NCI-H345 treated with DMSO at 0.1 percent for 48 hours (cell line): ENCODE data around the gene FOXN3.
A peak's percentile ranks its signal among the peaks of the same experiment; 100 is the strongest.
"Not testable (repeated sequence)": the region's sequence is repeated elsewhere in the genome, so short reads cannot be mapped to it uniquely, and the experiment has no call there.

Source experiments
- DNase-seq: peaks from one replicate; lab custom pipeline; 2025; ENCODE audit not compliant: unreplicated experiment; lab: John Stamatoyannopoulos, UW

The FOXN3 gene

GRCh38 chr14:89141862-89142261 is 275.2 kb downstream of the FOXN3 start:
- no peak for DNase-seq

GRCh38 chr14:89140326-89140725 is 276.7 kb downstream of the FOXN3 start:
- DNase-seq = peak; percentile 41

DNA sequence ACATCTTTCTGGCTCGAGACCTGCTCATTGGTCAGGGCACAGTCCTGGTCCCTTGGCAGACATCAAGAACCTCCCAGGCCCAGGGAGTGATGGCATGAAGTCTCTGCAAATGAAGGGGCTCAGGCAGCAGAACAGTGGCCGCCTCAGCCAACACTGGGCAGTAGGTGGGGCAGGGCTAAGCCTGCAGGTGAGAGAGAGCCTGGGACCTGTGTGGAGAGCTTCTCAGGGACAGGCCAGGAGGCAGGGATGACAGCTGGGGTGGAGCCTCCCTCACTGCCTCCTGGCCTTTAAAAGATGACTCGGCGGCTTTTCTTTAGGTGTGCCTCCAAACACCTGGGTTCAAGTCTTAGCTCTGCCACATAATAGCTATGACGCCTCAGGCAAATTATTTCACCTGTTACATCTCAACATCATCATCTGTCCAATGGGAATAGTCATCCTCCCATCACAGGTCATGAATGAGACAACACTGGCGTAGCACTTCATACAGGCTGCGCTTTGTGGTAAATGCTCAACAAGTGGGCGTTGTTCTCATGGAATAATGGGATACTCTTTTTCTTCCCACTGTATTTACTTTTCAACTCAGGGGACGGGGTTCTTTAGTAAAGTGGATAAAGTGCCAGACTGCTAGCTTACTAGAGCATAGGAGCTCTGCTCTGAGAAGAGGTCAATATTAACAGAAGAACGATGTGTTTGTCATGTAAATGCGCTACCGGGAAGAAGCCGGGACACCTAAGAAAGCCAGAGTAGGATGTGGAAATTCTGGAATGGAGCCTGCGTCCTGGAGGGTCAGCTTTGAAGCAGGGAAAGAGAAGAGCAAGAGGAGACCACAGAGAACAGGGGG is 277.4 kb downstream of the FOXN3 start:
- peak; percentile 98 for DNase-seq

DNA sequence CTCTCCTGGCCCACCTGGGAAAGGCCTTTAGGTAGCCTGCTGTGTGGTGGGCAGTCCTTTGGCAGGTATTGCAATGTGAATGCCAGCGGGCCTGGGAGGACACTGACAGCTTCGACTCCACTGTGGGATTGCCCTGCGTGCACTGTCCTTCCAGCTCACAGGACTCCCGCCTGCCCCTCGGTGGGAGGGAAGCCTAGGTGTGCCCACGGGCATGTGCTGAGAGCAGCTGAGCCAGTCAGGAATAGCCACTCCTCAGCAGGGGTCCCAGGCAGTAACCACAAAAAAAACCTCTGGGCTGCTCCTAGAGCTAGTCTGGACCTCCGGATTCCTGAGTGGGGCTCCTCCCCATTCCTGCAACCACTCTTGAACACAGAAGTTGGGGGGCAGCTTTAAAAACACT is 278.2 kb downstream of the FOXN3 start:
- no peak for DNase-seq

DNA sequence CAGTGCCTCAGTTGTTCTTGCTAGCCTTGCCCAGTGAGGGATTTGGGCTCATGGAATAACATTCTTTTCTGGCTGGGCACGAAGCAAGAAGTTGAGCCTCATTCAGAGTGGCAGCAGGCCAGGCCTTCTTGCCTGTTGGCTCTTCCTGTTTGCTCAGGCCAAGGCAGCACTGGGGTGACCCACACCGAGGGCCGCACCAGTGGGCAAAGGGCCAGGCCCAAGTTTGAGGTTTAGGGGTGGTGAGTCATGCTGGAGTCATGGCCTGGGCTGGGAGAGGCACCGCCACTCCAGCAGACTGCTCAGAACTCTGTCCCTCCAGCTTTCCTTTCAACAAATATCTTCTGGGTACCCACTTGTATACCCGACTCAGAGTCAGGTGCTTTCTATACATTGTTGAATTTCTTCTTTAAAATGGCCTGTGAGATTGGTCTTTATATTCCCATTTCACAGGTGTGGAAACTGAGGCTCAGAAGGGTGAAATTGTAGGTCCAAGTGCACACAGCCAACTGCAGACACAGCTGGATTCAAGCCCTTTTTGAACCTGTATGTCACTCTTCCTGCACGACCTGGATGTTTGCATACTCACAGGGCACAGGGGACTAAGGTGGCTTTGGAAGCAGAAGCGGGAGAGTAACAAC is 279.4 kb downstream of the FOXN3 start:
- DNase-seq = no peak

GRCh38 chr14:89136587-89136986 is 280.4 kb downstream of the FOXN3 start:
- DNase-seq = no peak

DNA sequence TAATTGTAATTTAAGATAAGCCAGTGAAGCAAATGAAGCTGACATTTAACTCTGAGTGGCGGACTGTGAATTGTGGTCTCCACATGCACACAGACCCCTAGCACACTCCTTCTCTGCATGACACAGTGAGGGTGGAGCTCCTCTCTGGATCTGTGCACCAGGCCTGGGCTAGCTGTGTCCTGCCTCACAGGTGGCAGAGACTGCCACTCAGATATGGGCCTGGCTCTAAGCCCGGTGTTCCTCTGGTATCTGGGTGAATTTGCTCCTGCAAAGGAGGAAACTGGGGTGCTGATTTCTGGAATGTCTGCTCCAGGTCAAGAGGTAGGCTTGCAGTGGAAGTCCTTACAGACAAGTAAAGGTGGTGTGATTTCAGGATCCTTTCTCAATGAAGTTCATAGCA is 282.4 kb downstream of the FOXN3 start:
- no peak for DNase-seq

DNA sequence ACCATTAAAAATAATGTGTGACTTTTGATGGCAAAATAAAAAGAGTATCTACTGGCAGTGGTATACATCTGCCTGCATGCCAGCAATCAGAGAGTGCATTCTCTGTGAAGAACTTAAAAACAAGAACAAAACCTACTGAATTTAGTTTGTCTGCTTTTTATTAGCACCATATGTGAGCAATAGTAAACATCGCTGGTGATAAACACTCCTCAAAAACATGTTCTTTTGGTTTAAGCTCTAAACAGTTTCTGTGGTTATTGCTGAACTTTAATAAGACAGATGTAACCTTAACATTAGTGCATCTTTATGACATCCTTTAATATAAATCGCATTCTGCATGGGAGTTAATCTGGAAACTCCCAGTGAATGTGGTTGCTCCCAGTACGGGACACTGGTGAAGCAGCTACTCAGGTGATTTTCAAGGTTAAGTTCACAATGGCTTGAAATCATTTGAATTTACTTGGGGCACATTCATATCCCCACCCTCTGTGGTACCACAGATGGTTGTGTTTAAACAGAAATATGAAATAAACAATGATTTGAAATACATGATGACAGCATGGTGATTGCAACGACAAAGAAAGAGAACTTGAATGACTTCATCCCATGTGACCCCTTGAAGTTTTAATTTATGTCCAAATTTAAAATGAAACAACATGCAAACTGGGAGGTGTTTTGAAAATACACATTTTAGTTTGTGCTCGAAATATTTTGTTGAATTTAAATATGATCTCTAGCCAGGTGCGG is 285.9 kb downstream of the FOXN3 start:
- no peak for DNase-seq

DNA sequence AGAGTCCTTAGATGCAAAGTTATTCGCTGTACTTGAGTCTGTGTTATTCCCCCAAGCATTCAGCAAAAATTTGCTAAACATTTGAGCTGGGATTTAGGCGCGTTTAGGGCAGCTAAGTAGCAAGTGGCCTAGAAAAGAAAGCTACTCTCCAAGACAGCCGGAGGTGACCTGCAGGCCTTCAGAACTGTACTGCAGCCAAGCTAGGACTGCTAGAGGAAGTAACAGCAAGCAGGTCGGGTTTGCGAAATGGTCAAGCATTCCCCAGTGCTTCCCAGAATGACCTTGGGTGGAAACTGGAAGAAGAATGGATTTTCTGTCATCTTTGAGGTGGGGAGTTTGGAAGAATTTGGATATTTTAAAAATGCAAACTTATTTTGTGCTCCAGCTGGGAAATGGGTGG is 287.5 kb downstream of the FOXN3 start:
- DNase-seq = no peak

DNA sequence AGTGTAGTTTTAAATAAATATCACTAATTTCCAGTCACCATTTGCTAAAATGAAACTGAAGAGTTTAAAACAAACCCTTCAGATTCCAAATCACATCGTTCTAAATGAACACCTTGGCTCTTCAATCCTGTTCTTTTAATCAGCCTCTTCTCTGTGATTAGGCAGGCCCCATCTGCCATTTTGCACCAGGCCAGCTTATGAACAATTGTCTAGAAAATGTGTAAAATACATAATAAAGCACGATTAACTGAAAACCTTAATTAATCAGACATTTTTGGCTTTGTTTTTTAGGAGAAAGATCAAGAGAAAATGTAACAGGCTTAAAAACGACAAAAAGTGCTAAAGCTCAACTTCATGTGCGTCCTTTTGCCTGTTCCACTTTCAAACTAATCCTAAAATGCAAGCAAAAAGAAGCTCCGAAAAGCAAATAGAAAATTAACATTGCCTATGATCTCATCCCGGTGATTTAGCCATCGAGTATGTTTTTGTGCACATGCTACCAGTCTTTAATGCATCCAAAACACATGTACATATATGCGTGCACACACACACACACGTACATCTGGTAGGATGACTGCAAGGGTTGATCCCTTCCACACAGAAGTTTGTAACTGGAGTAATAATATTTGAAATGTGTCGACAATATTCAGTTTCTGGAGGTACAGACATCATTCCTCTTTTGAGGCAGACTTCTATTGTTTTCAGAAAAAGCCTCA is 288.6 kb downstream of the FOXN3 start:
- no peak for DNase-seq

- no peak for DNase-seq
Measured at GRCh38 chr14:89126461-89126860, 290.6 kb downstream of the FOXN3 start.

DNA sequence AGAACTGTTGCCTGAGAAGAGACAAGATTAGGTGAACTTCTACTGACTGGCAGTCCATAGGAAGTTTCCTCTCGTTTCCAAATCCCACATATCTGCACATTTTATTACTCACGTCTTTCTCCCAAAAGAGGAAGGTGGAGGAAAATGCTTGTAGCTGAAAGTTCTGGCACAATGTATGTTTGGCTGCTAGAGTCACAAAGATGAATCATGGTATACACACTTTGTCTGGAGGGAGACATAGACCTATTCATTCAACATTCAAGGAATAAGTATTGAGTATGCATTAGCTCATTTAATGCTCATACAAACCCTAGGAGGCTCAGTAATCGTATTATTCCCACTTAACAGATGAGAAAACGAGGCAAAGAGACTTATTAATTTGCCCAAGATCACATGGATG is 291.8 kb downstream of the FOXN3 start:
- DNase-seq = no peak

- no peak for DNase-seq
Measured at GRCh38 chr14:89123851-89124250, 293.2 kb downstream of the FOXN3 start.

DNA sequence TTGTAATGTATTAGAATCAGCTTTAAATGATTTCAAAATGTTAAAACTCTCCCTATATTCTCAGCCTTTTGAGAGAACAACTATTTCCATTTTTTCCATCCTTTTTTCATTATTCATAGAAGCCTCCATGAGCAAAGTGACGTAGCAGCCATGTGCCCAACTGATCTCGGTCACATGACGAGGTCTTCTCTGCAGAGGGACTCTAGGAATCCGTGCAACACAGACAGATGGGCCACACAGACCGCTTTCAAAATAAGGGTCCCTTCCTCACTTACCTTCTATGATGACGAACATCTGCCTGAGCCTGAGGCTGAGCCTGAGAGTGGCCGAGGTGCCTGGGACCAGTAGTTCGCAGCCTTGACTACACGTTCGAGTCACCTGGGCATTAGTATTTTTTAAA is 293.8 kb downstream of the FOXN3 start:
- DNase-seq = no peak

GRCh38 chr14:89121968-89122620 is 294.9 kb downstream of the FOXN3 start:
- no peak for DNase-seq

DNA sequence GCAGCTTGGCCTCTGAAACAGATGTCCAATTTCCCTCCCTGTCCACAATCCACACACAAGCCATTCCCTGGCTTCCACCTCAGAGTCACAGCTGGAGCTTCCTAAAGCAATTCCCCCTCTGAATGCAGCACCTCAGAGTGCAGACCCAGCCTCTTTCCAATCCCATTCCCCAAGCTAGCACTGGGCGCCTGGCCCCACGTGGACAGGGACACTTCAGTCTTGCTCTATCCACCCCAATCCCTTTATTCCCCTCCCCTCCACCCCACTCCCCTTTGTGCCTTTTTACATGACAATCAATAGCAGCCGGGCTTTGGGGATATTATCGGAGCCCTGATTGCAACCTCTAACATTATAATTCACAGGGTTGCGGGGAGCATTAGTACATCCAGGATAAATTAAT is 300.0 kb downstream of the FOXN3 start:
- DNase-seq = no peak

DNA sequence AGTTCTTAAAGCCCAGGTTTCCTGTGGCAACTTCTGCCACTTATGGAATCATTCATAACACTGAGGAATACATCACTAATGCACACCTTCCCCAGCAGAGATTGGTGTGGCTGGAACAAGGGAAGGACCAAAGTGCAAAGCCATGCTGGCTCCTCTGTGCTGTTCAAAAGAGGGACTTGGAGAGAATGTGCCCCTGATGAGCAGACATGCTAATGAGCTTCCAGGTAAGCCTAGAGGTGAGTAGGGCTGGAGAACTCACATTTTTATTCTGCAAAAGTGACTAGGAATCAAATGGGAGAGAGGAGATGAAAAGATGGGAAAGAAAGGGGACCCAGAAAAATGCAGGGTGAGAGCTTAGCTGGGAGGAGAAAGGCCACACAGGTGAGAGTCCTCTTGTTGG is 302.9 kb downstream of the FOXN3 start:
- no peak for DNase-seq

- no peak for DNase-seq
Measured at GRCh38 chr14:89112720-89113119, 304.3 kb downstream of the FOXN3 start.

- DNase-seq = not testable (repeated sequence)
Measured at GRCh38 chr14:89111766-89112543, 305.1 kb downstream of the FOXN3 start.

- not testable (repeated sequence) for DNase-seq
Measured at GRCh38 chr14:89111232-89111631, 305.8 kb downstream of the FOXN3 start.
